ENCODE data around the gene AP5Z1.

Gene AP5Z1

GRCh38 chr7:4840079-4840501 is 64.7 kb downstream of the AP5Z1 start:
- ChIA-PET CTCF (no interaction called here), POLR2A (no interaction called here)
- no peak for DNase-seq (ENCODE audit: extremely low spot score)
- TF ChIP-seq CTCF (IDR thresholded peaks at IDR 0.05; ENCODE audit: control extremely low read depth, extremely low read depth, low read depth, missing control alignments) = no peak
